C4-2B (cell line): Measurements from ENCODE around the gene TBC1D10A.

Experiments
- ZFX ChIP-seq: fragments of 450-650 bp; IDR thresholded peaks from 2 replicates; pipeline ENCODE4 v1.6.1; 2017
- TF ChIP-seq, protein P1 (sequence below): fragments of 450-650 bp; conservative IDR thresholded peaks from 2 replicates; pipeline ENCODE4 v1.5.1; 2017; ENCODE audit warnings: mild to moderate bottlenecking

DNA sequence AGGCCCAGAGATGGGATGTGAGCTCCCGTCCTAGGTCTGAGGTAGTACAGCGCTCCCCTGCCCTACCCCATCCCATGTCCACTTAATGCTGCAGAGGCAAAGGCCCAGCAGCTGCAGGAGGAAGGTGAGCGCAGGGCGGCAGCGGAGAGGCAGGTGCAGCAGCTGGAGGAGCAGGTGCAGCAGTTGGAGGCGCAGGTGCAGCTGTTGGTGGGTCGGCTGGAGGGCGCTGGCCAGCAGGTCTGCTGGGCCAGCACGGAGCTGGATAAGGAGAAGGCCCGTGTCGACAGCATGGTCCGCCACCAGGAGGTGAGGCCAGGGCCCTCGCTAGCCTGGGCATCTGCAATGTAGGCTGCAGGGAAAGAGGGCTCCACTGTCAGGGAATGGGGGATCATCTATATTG lies 45.2 kb upstream of the TBC1D10A start:
- TF ChIP-seq, protein P1, sequence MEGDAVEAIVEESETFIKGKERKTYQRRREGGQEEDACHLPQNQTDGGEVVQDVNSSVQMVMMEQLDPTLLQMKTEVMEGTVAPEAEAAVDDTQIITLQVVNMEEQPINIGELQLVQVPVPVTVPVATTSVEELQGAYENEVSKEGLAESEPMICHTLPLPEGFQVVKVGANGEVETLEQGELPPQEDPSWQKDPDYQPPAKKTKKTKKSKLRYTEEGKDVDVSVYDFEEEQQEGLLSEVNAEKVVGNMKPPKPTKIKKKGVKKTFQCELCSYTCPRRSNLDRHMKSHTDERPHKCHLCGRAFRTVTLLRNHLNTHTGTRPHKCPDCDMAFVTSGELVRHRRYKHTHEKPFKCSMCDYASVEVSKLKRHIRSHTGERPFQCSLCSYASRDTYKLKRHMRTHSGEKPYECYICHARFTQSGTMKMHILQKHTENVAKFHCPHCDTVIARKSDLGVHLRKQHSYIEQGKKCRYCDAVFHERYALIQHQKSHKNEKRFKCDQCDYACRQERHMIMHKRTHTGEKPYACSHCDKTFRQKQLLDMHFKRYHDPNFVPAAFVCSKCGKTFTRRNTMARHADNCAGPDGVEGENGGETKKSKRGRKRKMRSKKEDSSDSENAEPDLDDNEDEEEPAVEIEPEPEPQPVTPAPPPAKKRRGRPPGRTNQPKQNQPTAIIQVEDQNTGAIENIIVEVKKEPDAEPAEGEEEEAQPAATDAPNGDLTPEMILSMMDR: no peak
- no peak for TF ChIP-seq ZFX
